ENCODE measurements around the gene MYD88.

DNA sequence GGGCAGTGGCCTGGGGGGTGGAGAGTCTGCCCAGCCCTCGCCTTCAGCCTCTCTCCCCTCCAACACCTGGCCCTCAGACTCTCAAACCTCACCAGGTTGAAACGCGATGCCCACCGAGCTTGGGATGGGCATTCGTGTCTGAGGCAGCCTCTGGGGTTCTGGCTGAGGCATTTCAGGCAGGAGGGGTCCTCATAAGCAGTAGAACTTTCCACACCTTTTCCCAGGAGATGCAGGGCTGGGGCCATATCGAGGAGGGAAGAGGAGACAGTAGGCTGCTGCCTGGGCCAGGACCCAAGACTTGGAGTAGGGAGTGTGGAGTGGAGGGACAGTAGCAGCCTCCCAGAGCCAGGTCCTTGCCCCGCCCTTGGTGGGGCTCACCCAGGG, 26.1 kb upstream of the MYD88 start:
- TF ChIP-seq, protein P1, sequence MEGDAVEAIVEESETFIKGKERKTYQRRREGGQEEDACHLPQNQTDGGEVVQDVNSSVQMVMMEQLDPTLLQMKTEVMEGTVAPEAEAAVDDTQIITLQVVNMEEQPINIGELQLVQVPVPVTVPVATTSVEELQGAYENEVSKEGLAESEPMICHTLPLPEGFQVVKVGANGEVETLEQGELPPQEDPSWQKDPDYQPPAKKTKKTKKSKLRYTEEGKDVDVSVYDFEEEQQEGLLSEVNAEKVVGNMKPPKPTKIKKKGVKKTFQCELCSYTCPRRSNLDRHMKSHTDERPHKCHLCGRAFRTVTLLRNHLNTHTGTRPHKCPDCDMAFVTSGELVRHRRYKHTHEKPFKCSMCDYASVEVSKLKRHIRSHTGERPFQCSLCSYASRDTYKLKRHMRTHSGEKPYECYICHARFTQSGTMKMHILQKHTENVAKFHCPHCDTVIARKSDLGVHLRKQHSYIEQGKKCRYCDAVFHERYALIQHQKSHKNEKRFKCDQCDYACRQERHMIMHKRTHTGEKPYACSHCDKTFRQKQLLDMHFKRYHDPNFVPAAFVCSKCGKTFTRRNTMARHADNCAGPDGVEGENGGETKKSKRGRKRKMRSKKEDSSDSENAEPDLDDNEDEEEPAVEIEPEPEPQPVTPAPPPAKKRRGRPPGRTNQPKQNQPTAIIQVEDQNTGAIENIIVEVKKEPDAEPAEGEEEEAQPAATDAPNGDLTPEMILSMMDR (IDR thresholded peaks at IDR 0.05; ENCODE audit: poor library complexity), result no peak
- TF ChIP-seq EZH2 (IDR thresholded peaks at IDR 0.05; ENCODE audit: borderline replicate concordance), result no peak
